ENCODE measurements around the gene AURKA.
"Not testable (repeated sequence)": the region's sequence is repeated elsewhere in the genome, so short reads cannot be mapped to it uniquely, and the experiment has no call there.

The AURKA gene

DNA sequence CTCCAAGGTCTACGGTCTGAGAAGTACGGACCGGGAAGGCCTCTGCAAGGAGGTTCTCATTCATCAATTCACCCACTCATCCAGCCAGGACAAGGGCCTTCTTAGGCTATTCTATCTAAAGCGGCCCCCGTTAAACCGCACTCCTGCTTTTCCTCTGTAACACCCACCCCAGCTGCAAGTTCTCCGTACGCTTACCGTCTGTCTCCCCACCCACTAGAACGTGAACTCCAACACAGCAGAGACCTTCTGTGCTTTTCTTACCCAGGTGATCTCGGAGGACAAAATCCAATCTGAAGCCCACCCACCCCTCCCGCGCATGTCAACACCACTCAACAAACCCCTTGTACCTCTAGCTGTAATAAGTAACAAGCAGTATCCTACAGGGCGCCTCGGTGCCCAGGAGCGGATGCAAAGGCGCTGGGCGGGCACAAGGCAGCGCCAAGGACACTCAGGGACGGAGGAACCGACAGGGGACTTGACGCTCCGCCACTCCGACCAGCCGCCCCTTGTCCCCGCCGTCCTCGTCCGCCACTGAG is 351 bp downstream of the AURKA start:
- no peak for DNase-seq (ENCODE audit: low read depth, low spot score)

DNA sequence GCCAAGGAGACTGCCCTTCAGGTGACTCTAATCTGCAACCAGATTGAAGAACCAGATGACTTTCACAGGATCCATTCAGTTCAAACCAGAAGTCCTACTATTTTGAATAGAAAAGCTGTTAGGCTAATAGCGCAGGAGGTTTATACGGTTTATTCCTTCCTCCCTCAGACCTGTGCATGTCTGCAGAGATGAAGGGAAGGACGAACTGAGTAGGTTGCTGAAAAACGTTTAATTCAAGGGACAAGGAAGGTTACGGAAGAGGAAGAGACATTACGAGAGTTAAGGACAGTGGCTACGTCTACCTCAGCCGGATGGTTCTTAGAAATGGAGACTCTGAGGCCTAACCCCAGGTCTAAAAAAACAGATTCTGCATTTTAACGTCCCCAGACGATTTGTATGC is 978 bp downstream of the AURKA start:
- no peak for DNase-seq (ENCODE audit: low read depth, low spot score)

DNA sequence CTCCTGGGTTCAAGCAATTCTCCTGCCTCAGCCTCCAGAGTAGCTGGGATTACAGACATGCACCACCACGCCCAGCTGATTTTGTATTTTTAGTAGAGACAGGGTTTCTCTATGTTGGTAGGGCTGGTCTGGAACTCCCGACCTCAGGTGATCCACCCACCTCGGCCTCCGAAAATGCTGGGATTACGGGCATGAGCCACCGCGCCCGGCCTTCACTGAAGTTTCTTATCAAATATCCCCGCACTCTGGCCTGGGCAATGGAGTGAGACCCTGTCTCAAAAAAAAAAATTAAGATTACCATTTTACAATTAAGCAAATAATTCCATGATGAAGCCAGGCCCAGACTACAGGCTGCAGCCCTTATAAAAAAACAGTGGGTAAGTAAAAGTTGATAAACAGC is 1.6 kb downstream of the AURKA start:
- not testable (repeated sequence) for DNase-seq (ENCODE audit: low read depth, low spot score)

DNA sequence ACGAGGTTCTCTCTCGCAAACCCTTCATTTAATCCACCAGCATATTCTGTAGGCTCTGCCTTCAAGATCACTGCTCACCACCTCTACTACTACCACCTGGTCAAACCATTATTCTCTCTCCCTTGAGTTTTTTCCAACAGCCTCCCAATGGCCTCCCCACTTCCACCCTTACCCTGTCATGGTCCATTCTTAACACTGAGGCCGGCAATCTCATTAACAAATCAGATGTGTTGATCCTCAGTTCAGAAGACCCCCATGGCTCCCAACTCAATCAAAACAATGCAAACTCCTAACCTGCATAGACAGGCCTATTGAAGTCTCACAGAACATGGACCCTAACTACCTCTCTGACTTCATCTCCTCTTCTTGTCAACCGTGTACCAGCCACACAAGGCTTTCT is 2.2 kb downstream of the AURKA start:
- DNase-seq (ENCODE audit: low read depth, low spot score) = no peak

DNA sequence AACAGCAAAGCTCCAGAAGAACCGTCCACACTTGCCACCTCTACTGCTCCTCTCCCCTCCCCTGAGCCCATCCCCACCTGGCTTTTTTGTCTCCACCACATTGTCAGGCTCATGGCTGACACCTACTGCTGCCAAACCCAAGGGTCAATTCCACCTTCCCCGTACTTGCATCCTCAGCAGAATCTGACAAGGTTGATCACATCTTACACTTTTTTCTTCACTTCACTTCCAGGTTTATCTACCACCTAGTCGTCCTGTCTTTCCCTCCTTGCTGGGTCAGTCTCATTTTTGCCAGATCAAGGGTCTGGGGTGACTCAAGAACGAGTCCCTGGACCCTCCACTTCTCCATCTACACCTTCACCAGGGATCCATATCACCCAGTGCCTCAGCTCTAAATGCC is 3.1 kb downstream of the AURKA start:
- DNase-seq (ENCODE audit: low read depth, low spot score) = no peak

DNA sequence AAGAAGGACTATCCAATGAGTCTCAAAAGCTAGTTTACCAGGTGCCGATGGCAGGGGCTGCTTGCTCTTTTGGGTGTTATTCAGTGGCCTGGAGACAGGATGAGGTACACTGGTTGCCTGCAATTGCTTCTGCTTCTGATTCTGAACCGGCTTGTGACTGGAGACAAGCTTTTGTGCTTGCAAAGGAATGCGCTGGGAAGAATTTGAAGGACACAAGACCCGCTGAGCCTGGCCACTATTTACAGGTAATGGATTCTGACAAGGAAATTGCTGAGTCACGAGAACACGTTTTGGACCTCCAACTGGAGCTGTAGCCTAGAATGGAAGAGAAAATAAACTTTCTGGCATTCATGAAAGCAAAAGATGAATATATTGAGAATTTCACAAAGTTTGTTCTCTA is 5.8 kb downstream of the AURKA start:
- DNase-seq (ENCODE audit: low read depth, low spot score) = peak; percentile 45

DNA sequence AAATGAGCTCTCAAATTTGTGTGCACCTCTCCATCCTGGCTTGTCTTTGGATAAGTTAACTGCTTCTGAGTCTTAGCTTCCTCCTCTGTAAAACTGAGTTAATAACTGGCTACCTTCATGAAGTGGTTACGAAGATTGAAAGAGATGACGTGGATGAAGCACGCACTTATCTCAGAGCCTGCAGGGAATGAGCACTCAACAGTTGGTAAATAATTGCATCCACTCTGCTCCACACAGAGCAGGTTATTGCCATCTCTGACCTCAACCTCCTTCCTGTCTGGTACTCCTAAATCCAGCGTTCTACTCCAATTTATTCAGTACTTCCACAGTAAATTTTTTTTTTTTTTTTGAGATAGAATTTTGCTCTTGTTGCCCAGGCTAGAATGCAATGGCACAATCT is 6.9 kb downstream of the AURKA start:
- DNase-seq (ENCODE audit: low read depth, low spot score) = no peak

DNA sequence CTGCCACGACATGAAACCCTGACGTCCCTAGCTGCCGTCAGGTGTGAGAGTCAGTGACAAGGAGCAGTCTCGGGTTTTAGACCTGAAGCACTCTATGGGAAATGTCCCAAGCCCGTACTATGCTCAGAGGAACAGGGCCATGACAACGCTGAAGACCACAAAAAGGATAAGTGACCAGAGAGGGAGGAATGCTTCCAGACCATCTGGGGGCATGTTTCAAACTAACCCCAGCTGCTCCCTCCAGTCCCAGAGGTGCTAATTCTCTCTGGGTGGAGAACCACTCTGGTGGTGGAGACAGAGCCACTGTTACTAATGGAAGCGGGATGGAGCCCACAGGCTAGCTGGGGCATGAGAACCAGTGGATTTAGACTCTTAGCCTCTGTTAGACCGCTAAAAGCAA is 8.7 kb downstream of the AURKA start:
- no peak for DNase-seq (ENCODE audit: low read depth, low spot score)

DNA sequence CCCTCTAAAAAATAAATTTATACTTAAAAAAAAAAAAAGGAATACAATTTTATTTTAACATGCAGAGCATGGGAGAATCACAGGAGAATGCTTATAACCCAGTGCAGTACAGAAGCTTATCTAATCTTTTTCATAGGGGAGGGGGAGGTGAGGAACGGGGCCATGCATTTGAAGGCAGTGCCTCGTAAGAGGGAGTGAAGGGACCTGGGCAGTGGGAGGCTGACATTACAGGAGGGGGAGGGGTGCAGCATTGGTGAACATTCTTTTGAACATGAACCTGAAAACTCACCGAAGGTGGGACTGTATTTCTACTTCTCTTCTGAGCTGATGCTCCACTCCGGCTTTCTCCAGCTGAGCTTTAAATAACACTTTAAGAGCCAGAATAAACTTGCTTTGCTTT is 9.3 kb downstream of the AURKA start:
- DNase-seq (ENCODE audit: low read depth, low spot score) = no peak

DNA sequence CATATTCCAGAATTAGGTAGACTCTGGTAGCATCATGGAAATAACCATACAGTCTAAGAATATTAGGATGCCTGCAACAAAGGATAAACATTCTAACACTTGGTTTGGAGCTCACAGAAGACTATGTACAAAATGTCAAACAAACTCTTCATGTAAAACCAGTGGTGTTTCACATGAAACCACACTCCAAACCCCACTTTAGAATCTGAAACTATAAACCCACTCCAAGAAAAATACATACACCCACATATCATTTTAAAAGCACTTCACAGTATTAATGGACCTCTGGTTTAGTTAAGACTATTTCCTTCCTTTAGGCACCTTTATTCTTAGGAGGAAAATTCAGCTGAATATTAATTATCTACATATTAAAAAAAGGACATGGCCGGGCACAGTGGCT is 10.5 kb downstream of the AURKA start:
- DNase-seq (ENCODE audit: low read depth, low spot score) = no peak

DNA sequence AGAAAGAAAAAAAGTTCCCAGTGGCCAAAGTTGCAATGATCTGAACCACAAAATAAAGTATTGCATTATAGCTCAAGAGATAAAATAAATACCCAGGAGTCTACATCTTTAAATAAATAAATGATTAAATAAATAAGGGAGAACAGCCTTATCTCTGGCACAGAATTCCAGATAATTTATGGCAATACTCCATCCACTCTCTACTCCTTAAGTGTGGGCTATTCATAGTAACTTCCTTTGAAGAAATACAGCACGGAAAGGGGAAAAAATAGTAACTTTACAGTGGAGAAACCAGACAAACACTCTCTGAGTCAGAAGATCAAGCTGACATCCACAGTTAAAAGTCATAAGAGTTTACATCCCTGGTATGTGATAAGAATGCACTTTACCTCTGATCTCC is 11.6 kb downstream of the AURKA start:
- no peak for DNase-seq (ENCODE audit: low read depth, low spot score)

DNA sequence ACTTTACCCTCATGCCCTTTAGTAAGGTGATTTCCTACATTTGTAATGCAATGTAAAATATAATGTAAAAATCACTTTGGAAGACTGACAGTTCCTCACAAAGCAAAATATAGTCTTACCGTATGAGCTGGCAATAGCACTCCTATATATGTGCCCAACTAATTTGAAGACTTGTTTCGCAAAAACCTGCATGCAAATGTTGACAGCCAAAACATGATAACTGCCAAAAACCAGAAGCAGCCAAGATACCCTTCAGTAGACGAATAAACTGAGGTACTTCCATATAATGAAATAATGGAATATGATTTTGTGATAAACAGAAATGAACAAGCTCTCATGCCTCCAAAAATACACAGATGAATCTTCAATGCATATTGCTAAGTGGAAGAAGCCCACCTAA is 13.6 kb downstream of the AURKA start:
- no peak for DNase-seq (ENCODE audit: low read depth, low spot score)

DNA sequence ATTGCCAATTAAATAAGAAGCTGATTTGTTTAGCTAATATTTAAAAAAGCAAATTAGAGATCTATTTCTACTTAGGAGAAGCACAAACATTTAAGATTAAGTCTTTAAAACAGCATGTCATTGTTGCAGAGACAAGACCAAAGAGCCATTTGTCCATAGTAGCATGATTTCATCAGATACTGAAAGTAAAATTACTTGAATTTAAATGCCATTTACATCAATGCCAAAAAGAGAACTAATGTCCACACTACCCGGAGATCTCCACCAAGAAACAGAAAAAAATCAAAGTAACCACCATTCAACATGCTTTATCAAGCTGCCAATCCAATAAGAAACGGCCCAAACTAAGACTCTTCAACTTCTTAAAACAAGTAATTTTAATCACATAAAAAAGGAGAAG is 15.7 kb downstream of the AURKA start:
- DNase-seq (ENCODE audit: low read depth, low spot score) = no peak

DNA sequence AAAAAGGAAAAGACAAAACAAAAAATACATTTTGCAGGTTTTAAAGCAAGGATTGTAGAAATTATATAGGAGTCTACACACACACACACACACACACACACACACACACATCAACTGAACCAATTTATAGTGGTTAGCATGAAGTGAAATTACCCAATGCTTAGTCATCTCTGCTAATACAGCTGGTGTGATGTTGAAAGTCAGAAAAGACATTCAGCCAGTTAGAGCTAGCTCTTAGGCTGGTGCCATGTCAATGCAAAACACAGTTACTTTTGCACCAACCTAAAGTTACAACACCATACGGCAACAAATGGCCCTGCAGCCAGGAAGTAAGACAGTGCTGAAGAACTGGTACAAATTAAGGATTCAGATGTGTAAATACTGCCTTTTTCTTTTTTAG is 18.1 kb downstream of the AURKA start:
- DNase-seq (ENCODE audit: low read depth, low spot score) = no peak

DNA sequence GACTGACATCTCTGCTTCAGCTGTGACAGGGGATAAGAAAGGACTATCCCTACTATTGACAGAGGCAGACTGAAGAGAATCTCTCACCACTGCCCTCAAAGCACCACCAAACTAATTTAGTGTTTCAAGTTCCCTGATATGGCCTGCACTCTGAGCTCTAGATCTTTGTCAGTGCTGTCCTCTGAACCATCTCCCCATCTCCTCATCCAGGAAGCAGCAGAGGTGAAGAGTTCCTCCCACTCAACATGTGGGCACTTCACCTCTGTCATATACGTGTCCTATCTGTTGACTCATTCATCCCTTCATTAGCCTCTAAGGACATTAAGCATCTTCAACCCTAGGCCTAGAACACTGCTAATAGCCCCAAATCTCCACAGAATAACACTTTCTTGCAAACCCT is 19.2 kb downstream of the AURKA start:
- DNase-seq (ENCODE audit: low read depth, low spot score) = no peak

DNA sequence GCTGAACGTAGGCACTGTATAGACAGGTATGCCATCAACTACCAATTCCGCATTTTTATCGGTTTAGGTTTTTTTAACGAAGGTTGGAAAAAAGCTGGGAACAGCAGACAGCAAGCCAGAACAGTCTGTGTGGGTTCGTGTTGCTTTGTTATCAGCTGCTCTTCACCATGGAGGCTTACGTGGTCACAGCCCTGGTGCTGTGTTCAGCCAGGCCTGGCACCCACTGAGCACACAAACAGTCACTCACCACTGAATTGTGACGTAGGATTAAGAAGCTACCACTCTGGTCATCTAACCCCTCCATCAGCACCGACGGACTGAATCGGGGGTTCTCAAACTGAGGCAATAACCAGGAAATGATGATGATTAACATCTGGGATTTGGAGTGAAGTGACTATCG is 20.0 kb downstream of the AURKA start:
- DNase-seq (ENCODE audit: low read depth, low spot score) = no peak

DNA sequence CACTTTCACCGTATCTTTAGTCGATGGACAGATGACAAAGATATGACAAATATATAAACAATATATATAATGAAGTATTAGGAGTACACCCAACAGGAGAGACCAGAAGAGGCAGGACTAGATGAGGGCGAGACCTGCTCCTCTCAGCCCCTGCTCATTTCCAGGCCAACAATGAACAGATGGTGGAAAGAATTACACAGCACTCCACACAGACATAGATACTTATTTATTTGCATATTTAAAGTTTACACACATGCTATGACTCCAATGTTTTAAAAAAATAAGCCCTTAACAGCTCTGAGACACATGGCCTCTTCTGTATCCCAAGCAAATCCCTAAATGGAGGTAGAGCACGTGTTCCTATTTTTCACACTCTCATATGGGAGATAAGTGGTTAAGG is 22.8 kb downstream of the AURKA start:
- no peak for DNase-seq (ENCODE audit: low read depth, low spot score)

DNA sequence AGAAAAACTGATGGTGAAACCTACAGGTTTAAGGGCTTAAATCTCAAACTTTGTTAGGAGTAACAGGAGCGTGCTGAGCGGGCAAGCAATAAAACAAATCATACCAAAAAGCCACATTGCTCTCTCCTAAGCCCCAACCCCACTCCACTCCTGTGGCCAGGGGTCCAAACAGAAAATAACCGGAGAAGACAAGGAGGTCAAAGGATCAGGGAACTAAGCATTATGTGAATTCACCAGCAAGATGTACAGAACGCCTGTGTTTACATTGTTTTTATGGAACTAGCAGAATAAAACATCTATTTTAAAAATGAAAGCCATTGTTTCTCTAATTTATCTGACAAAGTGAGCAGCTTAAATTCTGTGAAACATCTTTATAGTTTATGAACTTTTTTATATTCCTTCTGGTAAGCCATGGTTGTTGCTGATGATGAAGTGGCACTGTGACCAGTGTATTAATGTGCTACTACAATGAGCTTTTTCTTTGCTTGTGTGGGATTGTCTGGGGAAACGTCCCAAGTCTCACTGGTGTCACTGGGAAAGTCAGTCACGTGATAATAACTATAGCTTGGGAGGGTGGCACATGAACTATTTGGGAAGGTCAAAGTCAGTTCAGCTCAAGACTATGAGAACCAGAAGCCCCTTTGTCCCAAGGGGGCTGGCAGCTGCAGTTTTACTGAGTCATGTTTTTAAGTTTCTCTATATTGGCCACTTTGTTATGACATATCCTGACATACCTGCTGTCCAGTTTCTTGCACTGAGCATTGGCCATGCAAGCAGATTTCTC is 23.5 kb downstream of the AURKA start:
- no peak for DNase-seq (ENCODE audit: low read depth, low spot score)

DNA sequence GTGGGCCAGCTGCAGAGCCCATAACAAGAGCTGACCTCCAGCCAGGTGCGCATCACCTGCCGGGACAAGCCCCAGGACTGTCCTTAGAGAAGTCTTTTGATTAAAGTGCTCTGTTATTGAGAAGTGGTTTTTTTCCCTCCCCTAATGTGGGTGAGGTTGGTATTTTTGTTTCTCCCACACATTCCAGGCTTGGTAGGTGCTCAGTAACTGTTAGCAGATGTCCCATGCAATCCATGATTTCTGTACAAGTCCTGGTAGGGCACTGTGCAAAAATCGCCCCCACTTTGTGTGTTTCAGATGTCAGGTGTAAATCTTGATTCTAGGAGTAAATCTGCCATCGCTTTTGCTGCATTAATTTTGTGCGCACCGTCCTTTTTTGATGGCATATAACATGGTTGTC is 28.5 kb downstream of the AURKA start:
- no peak for DNase-seq (ENCODE audit: low read depth, low spot score)

DNA sequence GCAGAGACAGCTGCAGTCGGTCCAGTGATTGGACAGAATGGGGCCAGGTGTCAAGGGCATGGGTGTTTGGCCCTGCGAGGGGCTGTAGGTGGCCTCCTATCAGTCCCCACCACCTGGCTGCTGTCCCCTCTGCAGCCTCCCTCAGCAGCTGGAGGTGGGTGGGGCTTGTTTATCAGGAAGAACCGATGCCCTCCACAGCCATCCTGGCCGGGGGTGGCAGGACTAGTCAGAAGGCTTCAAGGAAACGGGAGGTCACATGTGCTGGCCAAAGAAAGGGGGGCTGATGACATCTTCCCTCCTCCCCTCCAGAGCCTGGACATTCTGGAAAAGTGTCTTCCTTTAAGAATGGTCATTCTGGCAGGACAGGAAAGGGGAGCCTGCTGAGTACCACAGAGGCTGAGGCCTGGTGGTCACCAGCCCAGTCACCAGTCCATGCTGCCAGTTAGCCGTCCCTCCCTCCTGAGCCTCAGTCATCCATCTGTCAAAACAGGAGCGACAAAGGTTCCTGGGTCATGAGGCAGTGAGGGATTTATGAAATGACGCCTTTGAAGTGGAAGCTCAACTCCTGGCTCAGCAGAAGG is 29.1 kb downstream of the AURKA start:
- no peak for DNase-seq (ENCODE audit: low read depth, low spot score)

DNA sequence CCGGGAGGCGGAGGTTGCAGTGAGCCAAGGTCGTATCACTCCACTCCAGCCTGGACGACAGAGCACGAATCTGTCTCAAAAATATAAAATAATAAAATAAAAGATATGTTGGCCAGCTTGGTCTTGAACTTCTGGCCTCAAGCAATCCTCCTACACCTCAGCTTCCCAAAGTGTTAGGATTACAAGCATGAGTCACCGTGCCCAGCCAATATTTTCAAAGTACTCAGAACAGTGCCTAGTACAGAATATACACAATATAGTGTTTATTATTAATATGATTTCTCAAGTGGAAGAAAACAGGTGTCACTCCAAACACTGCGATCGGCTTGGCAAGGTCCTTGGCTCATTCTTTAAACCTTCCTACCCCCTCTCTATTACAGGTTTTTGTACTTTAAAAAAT is 30.1 kb downstream of the AURKA start:
- no peak for DNase-seq (ENCODE audit: low read depth, low spot score)

DNA sequence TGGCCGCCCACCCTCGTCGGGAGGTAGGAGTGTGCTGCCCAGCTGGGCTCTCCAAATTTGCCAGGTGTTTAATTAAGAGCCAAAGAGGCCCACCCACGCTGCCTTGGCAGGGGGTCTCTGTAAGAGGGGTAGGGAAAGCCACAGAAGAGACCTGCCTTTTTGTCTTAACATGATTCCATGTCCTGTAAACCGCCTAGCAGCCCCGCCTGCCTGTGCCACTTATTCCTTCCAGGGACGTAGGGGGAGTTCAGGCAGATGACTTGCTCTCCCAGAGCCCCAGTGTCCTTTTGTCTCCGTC is 31.2 kb downstream of the AURKA start:
- peak; percentile 42 for DNase-seq (ENCODE audit: low read depth, low spot score)

DNA sequence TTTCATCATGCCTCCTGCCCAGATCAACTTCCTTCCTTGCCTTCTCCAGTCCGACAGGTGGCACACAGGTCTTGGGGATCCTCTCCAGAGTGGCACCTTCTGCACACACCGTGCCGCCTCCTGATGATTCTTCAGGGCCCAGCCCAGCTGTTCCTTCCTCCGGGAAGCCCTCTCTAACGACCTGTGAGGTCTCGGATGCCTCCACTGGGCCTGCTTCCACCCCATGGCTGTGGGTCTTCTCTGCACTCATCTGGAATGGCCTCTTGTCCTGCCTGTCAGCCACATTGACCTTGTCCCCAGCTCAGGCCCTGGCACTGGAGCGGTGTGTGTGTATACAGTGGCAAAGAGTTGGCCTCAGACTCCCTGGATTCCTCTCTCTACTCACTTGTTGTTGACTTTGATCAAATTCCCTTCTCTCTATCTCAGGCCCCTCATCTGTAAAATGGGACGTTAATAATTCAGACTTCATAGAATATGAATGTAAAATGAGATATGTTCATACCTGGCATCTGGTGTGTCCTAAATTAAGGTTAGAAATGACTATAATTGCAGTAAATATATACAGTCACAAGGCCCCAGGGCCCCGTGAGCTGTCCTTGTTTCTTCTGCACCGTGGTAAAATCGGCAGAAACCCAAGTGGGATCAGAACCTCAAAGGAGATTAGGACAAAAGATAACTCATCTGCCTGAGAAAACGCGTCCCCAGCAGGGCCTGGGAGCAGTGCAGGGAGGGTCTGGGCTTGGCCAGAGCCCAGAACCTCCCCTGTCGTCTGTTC is 31.7 kb downstream of the AURKA start:
- DNase-seq (ENCODE audit: low read depth, low spot score) = no peak
